SK-N-SH treated with all-trans-retinoic acid at 6 μM for 48 hours (cell line): ENCODE measurements around the gene FYN.

Experiments used
- ARNTL ChIP-seq: fragments of 450-650 bp; formaldehyde crosslinking; IDR thresholded peaks from 2 replicates; pipeline ENCODE4 v1.5.0; 2020; ENCODE audit warnings: low read depth, mild to moderate bottlenecking, moderate library complexity, borderline replicate concordance
- CREB5 ChIP-seq: fragments of 250-450 bp; sonication (Bioruptor Pico); IDR thresholded peaks from 2 replicates; pipeline ENCODE4 v1.5.1; 2020; ENCODE audit warnings: low read depth, mild to moderate bottlenecking, moderate library complexity
- PATZ1 ChIP-seq: fragments of 250-450 bp; sonication (Bioruptor Pico); IDR thresholded peaks from 2 replicates; pipeline ENCODE4 v1.8.0; 2020; ENCODE audit warnings: mild to moderate bottlenecking, moderate library complexity, borderline replicate concordance
- POU6F1 ChIP-seq: fragments of 250-450 bp; sonication (Bioruptor Pico); IDR thresholded peaks from 2 replicates; pipeline ENCODE4 v1.8.0; 2021; ENCODE audit warnings: low read depth, mild to moderate bottlenecking, moderate library complexity, borderline replicate concordance
- PPARA ChIP-seq: fragments of 250-450 bp; sonication (Bioruptor Pico); IDR thresholded peaks from 2 replicates; pipeline ENCODE4 v1.5.0; 2020; ENCODE audit warnings: mild to moderate bottlenecking, borderline replicate concordance
- SNAI2 ChIP-seq: fragments of 250-450 bp; sonication (Bioruptor Pico); IDR thresholded peaks from 2 replicates; pipeline ENCODE4 v1.5.0; 2020; ENCODE audit warnings: mild to moderate bottlenecking, moderate library complexity
- TCF4 ChIP-seq: fragments of 250-450 bp; sonication (Bioruptor Pico); IDR thresholded peaks from 2 replicates; pipeline ENCODE4 v1.8.0; 2021; ENCODE audit warnings: mild to moderate bottlenecking, moderate library complexity, borderline replicate concordance
- ZC3H10 ChIP-seq: fragments of 250-450 bp; sonication (Bioruptor Pico); IDR thresholded peaks from 2 replicates; pipeline ENCODE4 v1.5.1; 2021; ENCODE audit warnings: mild to moderate bottlenecking, moderate library complexity
- ZFP3 ChIP-seq: fragments of 250-450 bp; sonication (Bioruptor Pico); IDR thresholded peaks from 2 replicates; pipeline ENCODE4 v1.5.0; 2020; ENCODE audit warnings: mild to moderate bottlenecking, moderate library complexity
- ZNF565 ChIP-seq: fragments of 450-650 bp; formaldehyde crosslinking; conservative IDR thresholded peaks from 2 replicates; pipeline ENCODE4 v1.5.0; 2020; ENCODE audit warnings: low read depth, mild to moderate bottlenecking, moderate library complexity

- no peak for TF ChIP-seq PATZ1 (CRISPR knock-in tag)
- TF ChIP-seq SNAI2 (CRISPR knock-in tag): no peak
- no peak for TF ChIP-seq PPARA (CRISPR knock-in tag)
- no peak for TF ChIP-seq CREB5 (CRISPR knock-in tag)
- no peak for TF ChIP-seq TCF4
- no peak for TF ChIP-seq POU6F1 (CRISPR knock-in tag)
- TF ChIP-seq ZFP3 (CRISPR knock-in tag): no peak
- no peak for TF ChIP-seq ZC3H10 (CRISPR knock-in tag)
- no peak for TF ChIP-seq ZNF565
- TF ChIP-seq ARNTL: no peak
These were observed 247.5 kb downstream of the FYN start for GRCh38 chr6:111625461-111626391.
